GM12891 (cell line): Measurements from ENCODE around the gene CLRN3.

Source experiments
- POLR2A ChIP-seq: IDR thresholded peaks from 2 replicates; pipeline ENCODE4 v1.6.1; 2011; ENCODE audit warnings: low read depth, low read length, control low read depth
- POLR2AphosphoS5 ChIP-seq: IDR thresholded peaks from 2 replicates; pipeline ENCODE4 v1.6.1; 2011; ENCODE audit warnings: low read depth, low read length, control low read depth
- SPI1 ChIP-seq: IDR thresholded peaks from 2 replicates; pipeline ENCODE4 v1.6.1; 2011; ENCODE audit warnings: low read depth, low read length, control low read depth

- TF ChIP-seq POLR2A, result no peak
- TF ChIP-seq SPI1, result no peak
- TF ChIP-seq POLR2AphosphoS5, result no peak
These were observed 29.5 kb upstream of the CLRN3 start for GRCh38 chr10:127922206-127922605.
